Lower lobe of right lung (tissue), 2 donors: ENCODE measurements around the gene NAA11. TPM values are rescaled to one million over a fixed set of nuclear protein-coding genes. Genes with fewer than 3 reads are reported as not detected.
A peak's percentile ranks its signal among the peaks of the same experiment; 100 is the strongest.
"Not testable (repeated sequence)": the region's sequence is repeated elsewhere in the genome, so short reads cannot be mapped to it uniquely, and the experiment has no call there.

Experiments
- ATAC-seq, 2 donors: fragments of 200-7000 bp; cut with Tn5 transposase; one replicate each; pipeline ENCODE4 v1.9.1; 2020 to 2022; ENCODE audit warnings: mild to moderate bottlenecking in 2 of 2, moderate library complexity in 2 of 2
- DNase-seq: peaks from one replicate; pipeline ENCODE4 v3.0.0-alpha.2; 2020
- H3K27ac ChIP-seq: fragments of 200-600 bp; one replicate; pipeline ENCODE4 v1.8.0; 2022
- H3K27me3 ChIP-seq: fragments of 200-600 bp; one replicate; pipeline ENCODE4 v1.8.0; 2022; ENCODE audit warnings: low read depth
- H3K36me3 ChIP-seq: fragments of 200-600 bp; one replicate; pipeline ENCODE4 v1.8.0; 2022; ENCODE audit warnings: mild to moderate bottlenecking
- H3K4me1 ChIP-seq: fragments of 200-600 bp; one replicate; pipeline ENCODE4 v1.8.0; 2022
- H3K4me3 ChIP-seq: fragments of 200-600 bp; one replicate; pipeline ENCODE4 v1.8.0; 2022; ENCODE audit warnings: mild to moderate bottlenecking
- H3K9me3 ChIP-seq: fragments of 200-600 bp; one replicate; pipeline ENCODE4 v1.8.0; 2022
- intact Hi-C: fragments of 100-400 bp; cut with DNase I; formaldehyde crosslinking; loops from one replicate; pipeline ENCODE4 v1.11.0; 2022
- total RNA-seq: library from RNA; stranded (reverse); fragmentation: NEBNext Ultra II Directional; extraction: Animal tissue kit (Norgen Biotek cat#: 25700); gene quantifications from one replicate; pipeline ENCODE4 v1.2.1, GENCODE V29; 2021
- TF ChIP-seq, protein P1 (sequence below): fragments of 200-600 bp; IDR thresholded peaks from one replicate; pipeline ENCODE4 v1.8.0; 2022; ENCODE audit warnings: antibody characterized with exemption, mild to moderate bottlenecking
- donor health status: DM: no; HTN: yes; CAD: no; lungs with severe emphysema.

NAA11 gene
- total RNA-seq, 1 donor from 2014 or later, result not detected

- no peak for DNase-seq
- Histone ChIP-seq H3K27me3 (no peaks in the 10 kb centered on the region), H3K4me3 (no peak overlapping the region), H3K9me3 (no peaks in the 10 kb centered on the region), H3K27ac (no peak overlapping the region), H3K4me1 (no peaks in the 10 kb centered on the region), H3K36me3 (no peaks in the 10 kb centered on the region)
- no peak for ATAC-seq
- intact Hi-C loops, result no loop called here
- TF ChIP-seq, protein P1, sequence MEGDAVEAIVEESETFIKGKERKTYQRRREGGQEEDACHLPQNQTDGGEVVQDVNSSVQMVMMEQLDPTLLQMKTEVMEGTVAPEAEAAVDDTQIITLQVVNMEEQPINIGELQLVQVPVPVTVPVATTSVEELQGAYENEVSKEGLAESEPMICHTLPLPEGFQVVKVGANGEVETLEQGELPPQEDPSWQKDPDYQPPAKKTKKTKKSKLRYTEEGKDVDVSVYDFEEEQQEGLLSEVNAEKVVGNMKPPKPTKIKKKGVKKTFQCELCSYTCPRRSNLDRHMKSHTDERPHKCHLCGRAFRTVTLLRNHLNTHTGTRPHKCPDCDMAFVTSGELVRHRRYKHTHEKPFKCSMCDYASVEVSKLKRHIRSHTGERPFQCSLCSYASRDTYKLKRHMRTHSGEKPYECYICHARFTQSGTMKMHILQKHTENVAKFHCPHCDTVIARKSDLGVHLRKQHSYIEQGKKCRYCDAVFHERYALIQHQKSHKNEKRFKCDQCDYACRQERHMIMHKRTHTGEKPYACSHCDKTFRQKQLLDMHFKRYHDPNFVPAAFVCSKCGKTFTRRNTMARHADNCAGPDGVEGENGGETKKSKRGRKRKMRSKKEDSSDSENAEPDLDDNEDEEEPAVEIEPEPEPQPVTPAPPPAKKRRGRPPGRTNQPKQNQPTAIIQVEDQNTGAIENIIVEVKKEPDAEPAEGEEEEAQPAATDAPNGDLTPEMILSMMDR, result no peak
Measured at GRCh38 chr4:79281566-79282359, 44.1 kb downstream of the NAA11 start.

GRCh38 chr4:79277467-79277866, 48.4 kb downstream of the NAA11 start:
- DNase-seq, H3K9me3 ChIP-seq, H3K4me1 ChIP-seq, H3K4me3 ChIP-seq, ATAC-seq, intact Hi-C loops, H3K36me3 ChIP-seq, H3K27ac ChIP-seq, H3K27me3 ChIP-seq: not testable (repeated sequence)

- Histone ChIP-seq H3K27me3 (no peaks in the 10 kb centered on the region), H3K9me3 (no peaks in the 10 kb centered on the region), H3K27ac (no peak overlapping the region), H3K36me3 (no peaks in the 10 kb centered on the region), H3K4me3 (no peak overlapping the region), H3K4me1 (no peaks in the 10 kb centered on the region)
- ATAC-seq, result peak; percentile 24 to 35
- DNase-seq, result no peak
- TF ChIP-seq, protein P1, result no peak
- intact Hi-C loops, result no loop called here
Measured at GRCh38 chr4:79273915-79274314, 51.9 kb downstream of the NAA11 start.

DNA sequence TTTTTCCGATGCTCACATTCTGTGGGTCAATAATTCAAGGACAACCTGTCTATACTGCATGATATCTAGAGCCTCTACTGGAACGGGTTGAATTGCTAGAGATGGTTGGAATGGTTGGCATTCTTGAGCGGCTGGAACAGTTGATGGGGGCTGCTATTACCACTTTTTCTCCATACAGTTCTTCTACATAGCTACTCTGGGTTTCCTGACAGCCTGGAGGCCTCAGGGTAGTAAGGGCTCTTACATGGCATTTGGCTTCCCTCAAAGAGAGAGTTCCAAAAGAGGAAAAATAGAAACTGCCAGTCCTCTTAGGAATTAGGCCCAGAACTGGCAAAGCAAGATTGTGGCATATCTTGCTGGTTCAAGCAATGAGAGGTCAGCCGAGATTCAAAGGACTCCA, 53.1 kb downstream of the NAA11 start:
- ATAC-seq, result no peak

GRCh38 chr4:79272126-79272525, 53.7 kb downstream of the NAA11 start:
- Histone ChIP-seq H3K27ac (no peak overlapping the region), H3K9me3 (no peaks in the 10 kb centered on the region), H3K4me1 (no peaks in the 10 kb centered on the region), H3K27me3 (no peaks in the 10 kb centered on the region), H3K36me3 (no peaks in the 10 kb centered on the region), H3K4me3 (no peak overlapping the region)
- DNase-seq, result no peak
- intact Hi-C loops, result no loop called here
- ATAC-seq, result no peak
- TF ChIP-seq, protein P1, result no peak

More for the DNA sequence above, 53.1 kb downstream of the NAA11 start:
- TF ChIP-seq, protein P1, result no peak
- no peaks in the 10 kb centered on the region for H3K4me1 ChIP-seq
- H3K36me3 ChIP-seq, result no peaks in the 10 kb centered on the region
- H3K4me3 ChIP-seq, result no peak overlapping the region
- no peak overlapping the region for H3K27ac ChIP-seq
- H3K9me3 ChIP-seq, result no peaks in the 10 kb centered on the region
- H3K27me3 ChIP-seq, result no peaks in the 10 kb centered on the region
- intact Hi-C loops, result no loop called here
- DNase-seq, result no peak

DNA sequence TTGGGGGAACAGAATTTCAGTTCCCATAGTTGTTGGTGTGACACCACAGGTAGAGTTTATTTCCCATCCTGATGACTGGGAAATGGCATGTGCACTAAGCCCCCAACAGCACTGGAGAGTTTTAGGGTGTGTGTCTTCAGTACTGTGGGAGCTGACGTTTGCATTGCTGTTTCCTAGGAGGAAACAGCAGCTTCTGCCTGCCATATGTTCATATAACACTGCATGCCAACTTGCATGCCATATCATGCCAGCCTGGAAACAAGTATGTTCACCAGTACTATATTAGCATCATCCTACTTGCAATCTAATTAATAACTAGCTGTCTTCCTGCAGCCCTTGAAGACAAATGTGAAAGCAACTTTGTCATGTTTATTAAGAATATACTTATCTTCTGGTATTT, 58.2 kb downstream of the NAA11 start:
- ATAC-seq, result no peak
- H3K27me3 ChIP-seq, result no peaks in the 10 kb centered on the region
- no peak overlapping the region for H3K4me3 ChIP-seq
- intact Hi-C loops, result no loop called here
- H3K4me1 ChIP-seq, result no peaks in the 10 kb centered on the region
- no peaks in the 10 kb centered on the region for H3K9me3 ChIP-seq
- TF ChIP-seq, protein P1, result no peak
- no peak for DNase-seq
- H3K27ac ChIP-seq, result no peak overlapping the region
- H3K36me3 ChIP-seq, result no peaks in the 10 kb centered on the region

Other genes starting within 250 kb of the NAA11 start
- not detected for gene GK2, start 82.2 kb upstream of the NAA11 start, total RNA-seq